SK-N-SH (cell line): ENCODE data around the gene IL27RA. TPM values are rescaled to one million over a fixed set of nuclear protein-coding genes. Genes with fewer than 3 reads are reported as not detected.
A peak's percentile ranks its signal among the peaks of the same experiment; 100 is the strongest.

ENCODE experiments used
- CTCF ChIA-PET: fragments of 300-600, 350-600 bp; formaldehyde crosslinking; extraction: SDS; loops from one replicate; lab custom pipeline; 2021; lab: Yijun Ruan, JAX
- POLR2A ChIA-PET: fragments of 350-600 bp; sonication (Branson Sonifier 250); formaldehyde crosslinking; extraction: SDS; loops from one replicate; lab custom pipeline; 2020; ENCODE audit warnings: antibody characterized with exemption, inconsistent platforms; lab: Yijun Ruan, JAX
- DNase-seq: peaks from one replicate; pipeline ENCODE4 v3.0.0; 2012
- H2AFZ ChIP-seq: fragments of 200-600 bp; sonication (generic); 2 replicates; pipeline ENCODE4 v1.8.1; 2016; ENCODE audit warnings: antibody characterized with exemption, mild to moderate bottlenecking, low read depth
- H3F3A ChIP-seq: fragments of 200-600 bp; sonication (generic); replicated peaks from 2 replicates; pipeline ENCODE3; 2016; ENCODE audit warnings: antibody characterized with exemption, mild to moderate bottlenecking; ENCODE audit not compliant: insufficient read depth
- H3K27ac ChIP-seq, 2 experiments: fragments of 200-500 bp in 1 of 2; fragments of 200-600 bp in 1 of 2; sonication (Bioruptor generic) in 1 of 2; sonication (generic), shearing (Covaris generic) in 1 of 2; 2 replicates each; pipeline versions ENCODE4 v1.5.1 to v1.6.1; 2014 to 2016; ENCODE audit warnings: low read depth in 2 of 2, inconsistent platforms in 1 of 2, low read length in 1 of 2, mild to moderate bottlenecking in 1 of 2, mixed read lengths in 1 of 2
- H3K27me3 ChIP-seq: fragments of 200-600 bp; sonication (generic), shearing (Covaris generic); 2 replicates; pipeline ENCODE4 v1.6.1; 2016; ENCODE audit warnings: mixed run types; ENCODE audit not compliant: insufficient read depth
- H3K36me3 ChIP-seq, 2 experiments: fragments of 200-500 bp in 1 of 2; fragments of 200-600 bp in 1 of 2; sonication (Bioruptor generic) in 1 of 2; sonication (generic) in 1 of 2; replicated peaks in 1 of 2; 2 replicates each; pipeline versions ENCODE3 to v1.5.1; 2014 to 2016; ENCODE audit warnings: low read length in 1 of 2, mild to moderate bottlenecking in 1 of 2; ENCODE audit not compliant: insufficient read depth in 2 of 2, control insufficient read depth in 1 of 2
- H3K4me1 ChIP-seq, 2 experiments: fragments of 200-500 bp in 1 of 2; fragments of 200-600 bp in 1 of 2; sonication (Bioruptor generic) in 1 of 2; sonication (generic), shearing (Covaris generic) in 1 of 2; 2 replicates each; pipeline versions ENCODE4 v1.5.1 to v1.6.1; 2014 to 2016; ENCODE audit warnings: low read depth in 1 of 2, low read length in 1 of 2, mixed run types in 1 of 2; ENCODE audit not compliant: insufficient read depth in 2 of 2, control insufficient read depth in 1 of 2
- H3K4me2 ChIP-seq: fragments of 200-600 bp; sonication (generic), shearing (Covaris generic); 2 replicates; pipeline ENCODE4 v1.6.1; 2017; ENCODE audit warnings: mixed run types
- H3K4me3 ChIP-seq, 2 experiments: fragments of 200-500 bp in 1 of 2; fragments of 200-600 bp in 1 of 2; sonication (Bioruptor generic) in 1 of 2; sonication (generic), shearing (Covaris generic) in 1 of 2; 2 replicates each; pipeline versions ENCODE4 v1.5.1 to v1.8.1; 2014 to 2016; ENCODE audit warnings: low read depth in 2 of 2, inconsistent platforms in 1 of 2, low read length in 1 of 2, mild to moderate bottlenecking in 1 of 2, mixed read lengths in 1 of 2, moderate library complexity in 1 of 2
- H3K79me2 ChIP-seq: fragments of 200-600 bp; sonication (generic); 2 replicates; pipeline ENCODE4 v1.8.1; 2017; ENCODE audit warnings: mild to moderate bottlenecking; ENCODE audit not compliant: insufficient read depth
- H3K9ac ChIP-seq: fragments of 200-600 bp; sonication (generic); 2 replicates; pipeline ENCODE4 v1.6.1; 2017; ENCODE audit warnings: mixed run types
- H3K9me2 ChIP-seq: fragments of 200-600 bp; sonication (generic); 2 replicates; pipeline ENCODE4 v1.6.1; 2017; ENCODE audit warnings: mixed run types
- H3K9me3 ChIP-seq: fragments of 200-600 bp; sonication (generic); 2 replicates; pipeline ENCODE4 v1.6.1; 2017; ENCODE audit warnings: mixed run types, mild to moderate bottlenecking, moderate library complexity
- H4K20me1 ChIP-seq: fragments of 200-600 bp; sonication (generic); 2 replicates; pipeline ENCODE4 v1.6.1; 2017; ENCODE audit warnings: mild to moderate bottlenecking, mixed run types; ENCODE audit not compliant: insufficient read depth
- CHD2 ChIP-seq: fragments of 150-350 bp; IDR thresholded peaks from 2 replicates; pipeline ENCODE4 v1.6.1; 2018; ENCODE audit warnings: low read length; ENCODE audit not compliant: partially characterized antibody
- ELF1 ChIP-seq: IDR thresholded peaks from 2 replicates; pipeline ENCODE4 v1.4.0; 2012
- EP300 ChIP-seq, 2 experiments: IDR thresholded peaks; 2 replicates each; pipeline versions ENCODE4 v1.4.0 to v1.6.1; 2012; ENCODE audit warnings: borderline replicate concordance in 1 of 2, low read depth in 1 of 2, low read length in 1 of 2
- EZH2phosphoT487 ChIP-seq: fragments of 200-600 bp; sonication (generic); IDR thresholded peaks from 2 replicates; pipeline ENCODE4 v1.6.1; 2017; ENCODE audit warnings: low read depth, mixed run types, mild to moderate bottlenecking, antibody characterized with exemption, moderate library complexity, borderline replicate concordance
- FOXM1 ChIP-seq: IDR thresholded peaks from 2 replicates; pipeline ENCODE4 v1.4.0; 2012; ENCODE audit warnings: low read depth, mild to moderate bottlenecking
- JUND ChIP-seq: IDR thresholded peaks from 2 replicates; pipeline ENCODE4 v1.4.0; 2012
- MEF2A ChIP-seq: IDR thresholded peaks from 2 replicates; pipeline ENCODE4 v1.4.0; 2012; ENCODE audit warnings: low read depth, borderline replicate concordance
- NFIC ChIP-seq: IDR thresholded peaks from 2 replicates; pipeline ENCODE4 v1.4.0; 2012; ENCODE audit warnings: borderline replicate concordance
- NRF1 ChIP-seq: IDR thresholded peaks from 2 replicates; pipeline ENCODE4 v1.6.1; 2012; ENCODE audit warnings: low read depth, mild to moderate bottlenecking, low read length
- PBX3 ChIP-seq: IDR thresholded peaks from 2 replicates; pipeline ENCODE4; 2012
- RAD21 ChIP-seq: IDR thresholded peaks from 2 replicates; pipeline ENCODE4 v1.6.1; 2012; ENCODE audit warnings: mild to moderate bottlenecking, low read length
- RXRA ChIP-seq: IDR thresholded peaks from 2 replicates; pipeline ENCODE4 v1.4.0; 2012; ENCODE audit warnings: low read depth, mild to moderate bottlenecking, borderline replicate concordance
- SIN3A ChIP-seq: IDR thresholded peaks from 2 replicates; pipeline ENCODE4 v1.6.1; 2012; ENCODE audit warnings: low read depth, mild to moderate bottlenecking, low read length, moderate library complexity, borderline replicate concordance
- TAF1 ChIP-seq: IDR thresholded peaks from 2 replicates; pipeline ENCODE4 v1.6.1; 2012; ENCODE audit warnings: low read depth, mild to moderate bottlenecking, low read length, moderate library complexity, borderline replicate concordance
- TCF12 ChIP-seq: IDR thresholded peaks from 2 replicates; pipeline ENCODE4 v1.4.0; 2012
- USF1 ChIP-seq: IDR thresholded peaks from 2 replicates; pipeline ENCODE4 v1.4.0; 2012; ENCODE audit warnings: low read depth, borderline replicate concordance
- ZBTB33 ChIP-seq: IDR thresholded peaks from 2 replicates; pipeline ENCODE4 v1.4.0; 2012; ENCODE audit warnings: low read depth, borderline replicate concordance
- WGBS: methylation state at CpG from one replicate; pipeline ENCODE4 v1.1.6; 2017; ENCODE audit warnings: low lambda C conversion rate; 5-methylcytosine and 5-hydroxymethylcytosine counted together
- polyA plus RNA-seq, 3 experiments: library from polyadenylated mRNA; depleted of rRNA; stranded (reverse); fragments of >200 nt; gene quantifications; 2 replicates each; pipeline ENCODE4 v1.2.3, GENCODE V29; 2012

Gene IL27RA
- polyA plus RNA-seq, 1 of the 3 experiments (the other 2 are of a cell fraction) = 9.3 TPM

GRCh38 chr19:14028901-14029300 is 2.7 kb upstream of the IL27RA start (continued):
- TF ChIP-seq TAF1 (no peak), TCF12 (no peak), PBX3 (no peak), MEF2A (no peak), JUND (no peak), NRF1 (no peak)
- TF ChIP-seq, all 33 proteins: peak for 0

- WGBS = 58% methylated on average over 11 of the region's 20 CpGs
- ChIA-PET POLR2A (interaction anchor here (0.8 to 1.6 kb wide), 7 partner anchors 12 to 101 kb away, joined by 3 to 4 read pairs (median 3); partner anchors contain the start of genes PODNL1 and RFX1), CTCF (interaction anchor here (0.5 to 4.0 kb wide), 40 partner anchors 10 to 231 kb away, joined by 3 to 36 read pairs (median 4); partner anchors contain the start of genes DCAF15, MISP3, NANOS3 and PALM3)
- peak overlapping the region; percentile 98 for H3K4me2 ChIP-seq
- no peaks in the 10 kb centered on the region for H3K79me2 ChIP-seq
- H3K9me2 ChIP-seq = no peaks in the 10 kb centered on the region
- peak overlapping the region; percentile 93 for H2AFZ ChIP-seq
- peak overlapping the region; percentile 77 for H3K9ac ChIP-seq
- no peaks in the 10 kb centered on the region for H3K27me3 ChIP-seq
- peak overlapping the region; percentile 60 to 80 for H3K4me3 ChIP-seq
- H3K36me3 ChIP-seq = no peaks in the 10 kb centered on the region
- peak; percentile 36 for DNase-seq
- H3K27ac ChIP-seq = peak overlapping the region in 1 of 2 experiments; percentile 40; a peak in 2 of 4 replicates
- no peaks in the 10 kb centered on the region for H3K9me3 ChIP-seq
- H4K20me1 ChIP-seq = no peaks in the 10 kb centered on the region
- H3F3A ChIP-seq = peaks cover 13% of the 10 kb centered on the region
- H3K4me1 ChIP-seq = peaks cover 0 to 3% of the 10 kb centered on the region in 2 experiments; a peak in 1 of 4 replicates
- no peak for TF ChIP-seq FOXM1
- TF ChIP-seq TCF12 = no peak
- TF ChIP-seq PBX3 = no peak
- TF ChIP-seq ELF1 = no peak
- TF ChIP-seq EP300 (IDR thresholded peaks at IDR 0.05; ENCODE audit: borderline replicate concordance in 1 of 2, low read depth in 1 of 2, low read length in 1 of 2) = no peak
- TF ChIP-seq USF1 = no peak
- no peak for TF ChIP-seq RAD21
- TF ChIP-seq MEF2A = no peak
- TF ChIP-seq CHD2 = no peak
- no peak for TF ChIP-seq ZBTB33
- no peak for TF ChIP-seq JUND
- TF ChIP-seq RXRA = no peak
- TF ChIP-seq TAF1 = no peak
- TF ChIP-seq SIN3A = no peak
- TF ChIP-seq NFIC = no peak
- TF ChIP-seq EZH2phosphoT487 = no peak
These were observed 404 bp upstream of the IL27RA start for GRCh38 chr19:14030997-14031718.
